ENCODE measurements around the gene PLIN3.
A peak's percentile ranks its signal among the peaks of the same experiment; 100 is the strongest.

Gene PLIN3

GRCh38 chr19:4814625-4815425 is 52.6 kb downstream of the PLIN3 start (continued):
- TF ChIP-seq, protein P1, sequence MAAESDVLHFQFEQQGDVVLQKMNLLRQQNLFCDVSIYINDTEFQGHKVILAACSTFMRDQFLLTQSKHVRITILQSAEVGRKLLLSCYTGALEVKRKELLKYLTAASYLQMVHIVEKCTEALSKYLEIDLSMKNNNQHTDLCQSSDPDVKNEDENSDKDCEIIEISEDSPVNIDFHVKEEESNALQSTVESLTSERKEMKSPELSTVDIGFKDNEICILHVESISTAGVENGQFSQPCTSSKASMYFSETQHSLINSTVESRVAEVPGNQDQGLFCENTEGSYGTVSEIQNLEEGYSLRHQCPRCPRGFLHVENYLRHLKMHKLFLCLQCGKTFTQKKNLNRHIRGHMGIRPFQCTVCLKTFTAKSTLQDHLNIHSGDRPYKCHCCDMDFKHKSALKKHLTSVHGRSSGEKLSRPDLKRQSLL (tag by site-specific recombination; IDR thresholded peaks at IDR 0.05) = no peak
- TF ChIP-seq ZNF596 (tag by site-specific recombination; IDR thresholded peaks at IDR 0.05) (peak; percentile 81), OVOL3 (tag by site-specific recombination; IDR thresholded peaks at IDR 0.05) (no peak; the same call in 1 of the 2 replicates), ZNF223 (tag by site-specific recombination; IDR thresholded peaks at IDR 0.05) (no peak), PRDM1 (tag by site-specific recombination; IDR thresholded peaks at IDR 0.05) (peak; percentile 72), EGR2 (tag by site-specific recombination; IDR thresholded peaks at IDR 0.05; ENCODE audit: low read depth) (no peak), ZNF76 (tag by site-specific recombination; IDR thresholded peaks at IDR 0.05; ENCODE audit: borderline replicate concordance, low read depth) (no peak), KLF7 (tag by site-specific recombination; IDR thresholded peaks at IDR 0.05; ENCODE audit: borderline replicate concordance) (no peak), ZNF37A (tag by site-specific recombination; IDR thresholded peaks at IDR 0.05) (no peak), TCF7L2 (IDR thresholded peaks at IDR 0.05; ENCODE audit: borderline replicate concordance, low read depth, low read length) (no peak), ZSCAN18 (tag by site-specific recombination; IDR thresholded peaks at IDR 0.05) (no peak), ZNF366 (tag by site-specific recombination; conservative IDR thresholded peaks at IDR 0.05) (peak; percentile 98), ZNF785 (tag by site-specific recombination; IDR thresholded peaks at IDR 0.05) (peak; percentile 16; the same call in 1 of the 2 replicates), ZNF843 (tag by site-specific recombination; IDR thresholded peaks at IDR 0.05) (no peak), SP2 (tag by site-specific recombination; IDR thresholded peaks at IDR 0.05) (no peak), ZNF580 (tag by site-specific recombination; IDR thresholded peaks at IDR 0.05) (peak; percentile 97), ZNF19 (tag by site-specific recombination; IDR thresholded peaks at IDR 0.05; ENCODE audit: low read depth) (no peak), ZNF629 (tag by site-specific recombination; IDR thresholded peaks at IDR 0.05) (no peak), ZNF350 (tag by site-specific recombination; IDR thresholded peaks at IDR 0.05) (no peak), ZSCAN4 (tag by site-specific recombination; IDR thresholded peaks at IDR 0.05) (no peak), ZNF114 (tag by site-specific recombination; IDR thresholded peaks at IDR 0.05) (no peak), GLI4 (tag by site-specific recombination; IDR thresholded peaks at IDR 0.05) (no peak), ZNF324 (tag by site-specific recombination; IDR thresholded peaks at IDR 0.05) (no peak), ZSCAN16 (tag by site-specific recombination; IDR thresholded peaks at IDR 0.05) (peak; percentile 86; the same call in 1 of the 2 replicates), ZNF146 (tag by site-specific recombination; IDR thresholded peaks at IDR 0.05) (no peak), GLIS2 (tag by site-specific recombination; IDR thresholded peaks at IDR 0.05) (no peak), ZNF48 (tag by site-specific recombination; IDR thresholded peaks at IDR 0.05) (no peak), ZNF768 (tag by site-specific recombination; IDR thresholded peaks at IDR 0.05) (no peak), ZNF248 (tag by site-specific recombination; IDR thresholded peaks at IDR 0.05) (no peak)
- TF ChIP-seq, protein P2, sequence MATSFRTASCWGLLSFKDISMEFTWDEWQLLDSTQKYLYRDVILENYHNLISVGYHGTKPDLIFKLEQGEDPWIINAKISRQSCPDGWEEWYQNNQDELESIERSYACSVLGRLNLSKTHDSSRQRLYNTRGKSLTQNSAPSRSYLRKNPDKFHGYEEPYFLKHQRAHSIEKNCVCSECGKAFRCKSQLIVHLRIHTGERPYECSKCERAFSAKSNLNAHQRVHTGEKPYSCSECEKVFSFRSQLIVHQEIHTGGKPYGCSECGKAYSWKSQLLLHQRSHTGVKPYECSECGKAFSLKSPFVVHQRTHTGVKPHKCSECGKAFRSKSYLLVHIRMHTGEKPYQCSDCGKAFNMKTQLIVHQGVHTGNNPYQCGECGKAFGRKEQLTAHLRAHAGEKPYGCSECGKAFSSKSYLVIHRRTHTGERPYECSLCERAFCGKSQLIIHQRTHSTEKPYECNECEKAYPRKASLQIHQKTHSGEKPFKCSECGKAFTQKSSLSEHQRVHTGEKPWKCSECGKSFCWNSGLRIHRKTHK (tag by site-specific recombination; IDR thresholded peaks at IDR 0.05) = no peak
- TF ChIP-seq, protein P3, sequence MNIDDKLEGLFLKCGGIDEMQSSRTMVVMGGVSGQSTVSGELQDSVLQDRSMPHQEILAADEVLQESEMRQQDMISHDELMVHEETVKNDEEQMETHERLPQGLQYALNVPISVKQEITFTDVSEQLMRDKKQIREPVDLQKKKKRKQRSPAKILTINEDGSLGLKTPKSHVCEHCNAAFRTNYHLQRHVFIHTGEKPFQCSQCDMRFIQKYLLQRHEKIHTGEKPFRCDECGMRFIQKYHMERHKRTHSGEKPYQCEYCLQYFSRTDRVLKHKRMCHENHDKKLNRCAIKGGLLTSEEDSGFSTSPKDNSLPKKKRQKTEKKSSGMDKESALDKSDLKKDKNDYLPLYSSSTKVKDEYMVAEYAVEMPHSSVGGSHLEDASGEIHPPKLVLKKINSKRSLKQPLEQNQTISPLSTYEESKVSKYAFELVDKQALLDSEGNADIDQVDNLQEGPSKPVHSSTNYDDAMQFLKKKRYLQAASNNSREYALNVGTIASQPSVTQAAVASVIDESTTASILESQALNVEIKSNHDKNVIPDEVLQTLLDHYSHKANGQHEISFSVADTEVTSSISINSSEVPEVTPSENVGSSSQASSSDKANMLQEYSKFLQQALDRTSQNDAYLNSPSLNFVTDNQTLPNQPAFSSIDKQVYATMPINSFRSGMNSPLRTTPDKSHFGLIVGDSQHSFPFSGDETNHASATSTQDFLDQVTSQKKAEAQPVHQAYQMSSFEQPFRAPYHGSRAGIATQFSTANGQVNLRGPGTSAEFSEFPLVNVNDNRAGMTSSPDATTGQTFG (tag by site-specific recombination; IDR thresholded peaks at IDR 0.05; ENCODE audit: borderline replicate concordance) = no peak
